ENCODE measurements around the gene TRHDE. TPM values are rescaled to one million over a fixed set of nuclear protein-coding genes. Genes with fewer than 3 reads are reported as not detected.
"Not testable (repeated sequence)": the region's sequence is repeated elsewhere in the genome, so short reads cannot be mapped to it uniquely, and the experiment has no call there.

The TRHDE gene
- polyA plus RNA-seq, 12 donors: 0.21 to 3.0 (median 0.82) TPM; not detected in 1

GRCh38 chr12:72622556-72622955, 350.4 kb downstream of the TRHDE start:
- no peak for DNase-seq

GRCh38 chr12:72631926-72632685, 359.9 kb downstream of the TRHDE start:
- DNase-seq: no peak

- DNase-seq: no peak
Observed at GRCh38 chr12:72642706-72643105, 370.5 kb downstream of the TRHDE start.

- no peak for DNase-seq
Observed at GRCh38 chr12:72647139-72647538, 375.0 kb downstream of the TRHDE start.

GRCh38 chr12:72658615-72659014, 386.4 kb downstream of the TRHDE start:
- DNase-seq: no peak

GRCh38 chr12:72660174-72660573, 388.0 kb downstream of the TRHDE start:
- not testable (repeated sequence) for DNase-seq

GRCh38 chr12:72673853-72674252, 401.7 kb downstream of the TRHDE start:
- DNase-seq: peak; percentile 2

- no peak for DNase-seq
Observed at GRCh38 chr12:72676556-72676955, 404.4 kb downstream of the TRHDE start.

GRCh38 chr12:72677139-72677538, 405.0 kb downstream of the TRHDE start:
- DNase-seq: no peak

- no peak for DNase-seq
Observed at GRCh38 chr12:72677846-72678245, 405.7 kb downstream of the TRHDE start.

GRCh38 chr12:72679147-72679757, 407.1 kb downstream of the TRHDE start:
- DNase-seq: no peak

GRCh38 chr12:72681028-72681427, 408.9 kb downstream of the TRHDE start:
- no peak for DNase-seq

GRCh38 chr12:72684491-72684890, 412.3 kb downstream of the TRHDE start:
- DNase-seq: no peak

- no peak for DNase-seq
Observed at GRCh38 chr12:72692338-72692737, 420.2 kb downstream of the TRHDE start.

- no peak for DNase-seq
Observed at GRCh38 chr12:72694193-72694592, 422.0 kb downstream of the TRHDE start.

- no peak for DNase-seq
Observed at GRCh38 chr12:72699362-72699761, 427.2 kb downstream of the TRHDE start.

GRCh38 chr12:72712025-72712424, 439.9 kb downstream of the TRHDE start:
- not testable (repeated sequence) for DNase-seq

- DNase-seq: no peak
Observed at GRCh38 chr12:72716221-72716620, 444.1 kb downstream of the TRHDE start.

GRCh38 chr12:72717036-72717435, 444.9 kb downstream of the TRHDE start:
- no peak for DNase-seq
